HepG2 (cell line): ENCODE measurements around the gene ARHGAP10. TPM values are rescaled to one million over a fixed set of nuclear protein-coding genes. Genes with fewer than 3 reads are reported as not detected.

Experiments used
- ATAC-seq: fragments of 200-7000 bp; cut with Tn5 transposase; 3 replicates; pipeline ENCODE4 v1.9.1; 2020; ENCODE audit warnings: mild to moderate bottlenecking, moderate library complexity
- BruUV-seq: library from RNA; stranded (reverse); fragments of 400-500 nt; replicated peaks from 2 replicates; lab custom pipeline; 2021; lab: Mats Ljungman, UMichigan
- CTCF ChIA-PET: fragments of 300-600 bp; formaldehyde crosslinking; extraction: SDS; loops from one replicate; lab custom pipeline; 2021; ENCODE audit warnings: low total read pairs, inconsistent platforms, low intra/inter-chr PET ratio; lab: Yijun Ruan, JAX
- POLR2A ChIA-PET: fragments of 350-600 bp; sonication (Branson Sonifier 250); formaldehyde crosslinking; loops from one replicate; lab custom pipeline; 2020; ENCODE audit warnings: antibody characterized with exemption, inconsistent platforms; lab: Yijun Ruan, JAX
- DNase-seq: peaks from one replicate; pipeline ENCODE4 v3.0.0-alpha.2; 2015; ENCODE audit warnings: low spot score
- FAIRE-seq: peaks from 3 replicates; lab custom pipeline; 2011; peaks lifted over from hg19 to GRCh38; lab: Jason Lieb, UNC
- H2AFZ ChIP-seq: one replicate; pipeline ENCODE4 v1.6.1; 2011; ENCODE audit warnings: low read length, inconsistent platforms
- H3K27ac ChIP-seq: fragments of 300-600 bp; 3 replicates; pipeline ENCODE4 v1.8.0; 2011; ENCODE audit warnings: mixed run types, mild to moderate bottlenecking, mixed read lengths, low read length, inconsistent platforms; ENCODE audit not compliant: insufficient read depth; ENCODE audit errors: extremely low read length
- H3K27me3 ChIP-seq, 2 experiments: fragments of 200-600 bp in 1 of 2; 2 replicates in 1 of 2; 3 replicates in 1 of 2; pipeline versions ENCODE4 v1.6.0 to v1.8.0; 2011; ENCODE audit warnings: low read length in 2 of 2, mild to moderate bottlenecking in 2 of 2, moderate library complexity in 2 of 2, inconsistent platforms in 1 of 2; ENCODE audit not compliant: insufficient read depth in 2 of 2, control insufficient read depth in 1 of 2
- H3K36me3 ChIP-seq, 2 experiments: fragments of 200-600 bp in 1 of 2; replicated peaks in 1 of 2; 2 replicates in 1 of 2; 3 replicates in 1 of 2; pipeline versions ENCODE4 v1.5.1 to v1.8.0; 2011; ENCODE audit warnings: low read length in 2 of 2, inconsistent platforms in 1 of 2; ENCODE audit not compliant: insufficient read depth in 2 of 2, control insufficient read depth in 1 of 2
- H3K4me1 ChIP-seq: 2 replicates; pipeline ENCODE4 v1.5.1; 2012; ENCODE audit warnings: low read length, inconsistent platforms; ENCODE audit not compliant: insufficient read depth
- H3K4me2 ChIP-seq: 2 replicates; pipeline ENCODE4 v1.6.0; 2011; ENCODE audit warnings: low read depth, low read length, inconsistent platforms
- H3K4me3 ChIP-seq, 3 experiments: fragments of 200-600 bp in 1 of 3; sonication (generic), shearing (Covaris generic) in 1 of 3; replicated peaks in 1 of 3; 2 replicates each; pipeline ENCODE4 v1.5.1; 2011 to 2016; ENCODE audit warnings: low read length in 3 of 3, inconsistent platforms in 2 of 3, low read depth in 2 of 3, mild to moderate bottlenecking in 2 of 3, control low read depth in 1 of 3, mixed read lengths in 1 of 3; ENCODE audit not compliant: insufficient read depth in 1 of 3
- H3K79me2 ChIP-seq: one replicate; pipeline ENCODE4 v1.6.1; 2011; ENCODE audit warnings: low read length, inconsistent platforms; ENCODE audit not compliant: insufficient read depth
- H3K9ac ChIP-seq: 2 replicates; pipeline ENCODE4 v1.6.0; 2011; ENCODE audit warnings: mild to moderate bottlenecking, low read depth, low read length, inconsistent platforms; ENCODE audit not compliant: insufficient read depth
- H3K9me3 ChIP-seq: 2 replicates; pipeline ENCODE4 v1.5.1; 2012; ENCODE audit warnings: mild to moderate bottlenecking, low read length
- H4K20me1 ChIP-seq: 2 replicates; pipeline ENCODE4 v1.6.0; 2011; ENCODE audit warnings: inconsistent platforms, mild to moderate bottlenecking, low read length, moderate library complexity; ENCODE audit not compliant: insufficient read depth
- CHCHD3 ChIP-seq: sonication (generic); formaldehyde crosslinking; IDR thresholded peaks from 2 replicates; pipeline ENCODE4 v1.8.0; 2022; ENCODE audit warnings: mild to moderate bottlenecking, missing genetic modification reagents, moderate library complexity
- DPF2 ChIP-seq: sonication (generic); formaldehyde crosslinking; IDR thresholded peaks from 2 replicates; pipeline ENCODE4 v1.4.0; 2020; ENCODE audit warnings: mild to moderate bottlenecking, low read depth, missing genetic modification reagents, borderline replicate concordance
- FOSL1 ChIP-seq: sonication (generic); formaldehyde crosslinking; IDR thresholded peaks from 2 replicates; pipeline ENCODE4 v1.9.0; 2021; ENCODE audit warnings: missing genetic modification reagents, borderline replicate concordance
- MIXL1 ChIP-seq: IDR thresholded peaks from 2 replicates; pipeline ENCODE4 v1.6.1; 2016
- ZBTB1 ChIP-seq: sonication (generic); formaldehyde crosslinking; IDR thresholded peaks from 2 replicates; pipeline ENCODE4 v1.4.0; 2020; ENCODE audit warnings: missing genetic modification reagents, borderline replicate concordance
- ZFP36L2 ChIP-seq: sonication (generic); formaldehyde crosslinking; IDR thresholded peaks from 2 replicates; pipeline ENCODE4 v1.4.0; 2020; ENCODE audit warnings: missing genetic modification reagents
- ZMAT3 ChIP-seq: sonication (generic); formaldehyde crosslinking; conservative IDR thresholded peaks from 2 replicates; pipeline ENCODE4 v1.7.0; 2021; ENCODE audit warnings: missing genetic modification reagents
- ZNF317 ChIP-seq: sonication (generic); formaldehyde crosslinking; IDR thresholded peaks from 2 replicates; pipeline ENCODE4 v1.5.0; 2020; ENCODE audit warnings: mild to moderate bottlenecking, missing genetic modification reagents
- ZNF607 ChIP-seq: sonication (generic); formaldehyde crosslinking; IDR thresholded peaks from 2 replicates; pipeline ENCODE4 v1.5.1; 2020; ENCODE audit warnings: missing genetic modification reagents, mild to moderate bottlenecking, borderline replicate concordance
- ZNF644 ChIP-seq: IDR thresholded peaks from 2 replicates; pipeline ENCODE4 v1.6.1; 2016; ENCODE audit warnings: low read depth
- ZNF652 ChIP-seq: IDR thresholded peaks from 2 replicates; pipeline ENCODE4 v1.6.1; 2016; ENCODE audit warnings: low read depth, borderline replicate concordance
- ZNF7 ChIP-seq: IDR thresholded peaks from 2 replicates; pipeline ENCODE4 v1.6.1; 2016; ENCODE audit warnings: missing biosample characterization, missing genetic modification reagents
- ZNF724P ChIP-seq: sonication (generic); formaldehyde crosslinking; IDR thresholded peaks from 2 replicates; pipeline ENCODE4 v1.8.0; 2022; ENCODE audit warnings: missing genetic modification reagents, borderline replicate concordance
- WGBS: methylation state at CpG from one replicate; pipeline ENCODE4 v1.1.6; 2017; ENCODE audit warnings: low lambda C conversion rate; 5-methylcytosine and 5-hydroxymethylcytosine counted together
- in situ Hi-C: cut with HindIII; loops from 2 replicates; pipeline ENCODE4 v1.10.0; 2017; ENCODE audit warnings: low pct_unique_long_range_greater_than_20kb; ENCODE audit not compliant: extremely low pct_ligation_motif_present
- intact Hi-C: fragments of 100-400 bp; cut with micrococcal nuclease; formaldehyde crosslinking; loops from one replicate; pipeline ENCODE4 v1.10.0; 2022; ENCODE audit not compliant: unreplicated experiment
- polyA plus RNA-seq, 8 experiments: library from polyadenylated mRNA; depleted of rRNA in 3 of 8; stranded (reverse) in 7 of 8; unstranded in 1 of 8; fragments of >200 nt; fragmentation: Illumina TruSeq in 4 of 8; extraction: Trizol in 4 of 8; gene quantifications; 2 replicates each; pipeline versions ENCODE4 v1.2.1 to v1.2.3, GENCODE V29; 2011 to 2016; ENCODE audit warnings: low read depth in 4 of 8, missing spikeins in 1 of 8, mixed read lengths in 1 of 8; ENCODE audit not compliant: insufficient read depth in 1 of 8
- total RNA-seq, 5 experiments: library from RNA; depleted of rRNA; stranded (reverse); fragments of >200 nt; fragmentation: Illumina TruSeq; extraction: Trizol; gene quantifications; 2 replicates each; pipeline ENCODE4 v1.2.3, GENCODE V29; 2016; ENCODE audit warnings: low read depth in 1 of 5
- TF ChIP-seq, protein P1 (sequence below): sonication (generic); formaldehyde crosslinking; IDR thresholded peaks from 2 replicates; pipeline ENCODE4 v1.5.0; 2020; ENCODE audit warnings: missing genetic modification reagents
- TF ChIP-seq, protein P2 (sequence below): sonication (generic); formaldehyde crosslinking; IDR thresholded peaks from 2 replicates; pipeline ENCODE4 v1.4.0; 2020; ENCODE audit warnings: mild to moderate bottlenecking, missing genetic modification reagents

The ARHGAP10 gene
- total and polyA plus RNA-seq, 2 of the 13 experiments (the other 11 are each of a cell fraction or from before 2014, with no cell fraction given), result 0.45 to 1.6 TPM

DNA sequence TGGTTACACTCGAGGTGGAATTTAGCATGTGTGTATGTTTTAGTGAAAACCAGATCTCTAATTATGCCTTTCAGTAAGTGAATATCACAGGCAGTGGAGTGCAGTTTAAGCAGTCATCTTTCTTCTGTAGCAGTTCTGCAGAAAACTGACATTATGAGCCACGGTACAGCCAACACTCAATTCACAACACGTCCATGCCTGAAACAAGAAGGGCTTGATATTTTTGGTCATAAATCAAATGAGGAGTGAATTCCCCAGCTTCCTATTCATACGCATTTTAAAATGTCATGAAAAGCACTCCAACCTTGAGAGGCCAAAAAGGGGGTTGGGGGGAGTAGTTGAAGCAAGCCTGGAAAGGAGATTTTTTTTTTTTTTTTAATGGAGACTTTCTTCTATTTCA is 316.7 kb downstream of the ARHGAP10 start:
- no peaks in the 10 kb centered on the region for H3K9me3 ChIP-seq
- H3K4me1 ChIP-seq, result no peaks in the 10 kb centered on the region
- no peak for ATAC-seq
- WGBS, result 58% methylated on average over 4 of the region's 4 CpGs
- no peak overlapping the region for H3K27ac ChIP-seq
- DNase-seq, result no peak
- H3K27me3 ChIP-seq, result no peaks in the 10 kb centered on the region
- H4K20me1 ChIP-seq, result no peaks in the 10 kb centered on the region
- no peak overlapping the region for H3K4me2 ChIP-seq
- H3K9ac ChIP-seq, result no peak overlapping the region
- no TSS peak for BruUV-seq
- H3K36me3 ChIP-seq, result no peaks in the 10 kb centered on the region
- ChIA-PET POLR2A (no interaction called here), CTCF (no interaction called here)
- intact Hi-C loops, result loop anchor here (5.0 kb wide), 1 partner anchor 369 kb away; no protein-coding TSS in a partner anchor
- no peak overlapping the region for H3K4me3 ChIP-seq
- no peak for TF ChIP-seq ZNF317
- TF ChIP-seq ZFP36L2 (CRISPR knock-in tag), result no peak
- TF ChIP-seq CHCHD3 (CRISPR knock-in tag), result no peak
- no peak for TF ChIP-seq ZBTB1 (CRISPR knock-in tag)
- no peak for TF ChIP-seq ZNF724P (CRISPR knock-in tag)
- TF ChIP-seq, protein P1, sequence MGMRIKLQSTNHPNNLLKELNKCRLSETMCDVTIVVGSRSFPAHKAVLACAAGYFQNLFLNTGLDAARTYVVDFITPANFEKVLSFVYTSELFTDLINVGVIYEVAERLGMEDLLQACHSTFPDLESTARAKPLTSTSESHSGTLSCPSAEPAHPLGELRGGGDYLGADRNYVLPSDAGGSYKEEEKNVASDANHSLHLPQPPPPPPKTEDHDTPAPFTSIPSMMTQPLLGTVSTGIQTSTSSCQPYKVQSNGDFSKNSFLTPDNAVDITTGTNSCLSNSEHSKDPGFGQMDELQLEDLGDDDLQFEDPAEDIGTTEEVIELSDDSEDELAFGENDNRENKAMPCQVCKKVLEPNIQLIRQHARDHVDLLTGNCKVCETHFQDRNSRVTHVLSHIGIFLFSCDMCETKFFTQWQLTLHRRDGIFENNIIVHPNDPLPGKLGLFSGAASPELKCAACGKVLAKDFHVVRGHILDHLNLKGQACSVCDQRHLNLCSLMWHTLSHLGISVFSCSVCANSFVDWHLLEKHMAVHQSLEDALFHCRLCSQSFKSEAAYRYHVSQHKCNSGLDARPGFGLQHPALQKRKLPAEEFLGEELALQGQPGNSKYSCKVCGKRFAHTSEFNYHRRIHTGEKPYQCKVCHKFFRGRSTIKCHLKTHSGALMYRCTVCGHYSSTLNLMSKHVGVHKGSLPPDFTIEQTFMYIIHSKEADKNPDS, result no peak
- TF ChIP-seq ZNF607, result no peak
- TF ChIP-seq ZNF644 (CRISPR knock-in tag), result no peak
- TF ChIP-seq, protein P2, sequence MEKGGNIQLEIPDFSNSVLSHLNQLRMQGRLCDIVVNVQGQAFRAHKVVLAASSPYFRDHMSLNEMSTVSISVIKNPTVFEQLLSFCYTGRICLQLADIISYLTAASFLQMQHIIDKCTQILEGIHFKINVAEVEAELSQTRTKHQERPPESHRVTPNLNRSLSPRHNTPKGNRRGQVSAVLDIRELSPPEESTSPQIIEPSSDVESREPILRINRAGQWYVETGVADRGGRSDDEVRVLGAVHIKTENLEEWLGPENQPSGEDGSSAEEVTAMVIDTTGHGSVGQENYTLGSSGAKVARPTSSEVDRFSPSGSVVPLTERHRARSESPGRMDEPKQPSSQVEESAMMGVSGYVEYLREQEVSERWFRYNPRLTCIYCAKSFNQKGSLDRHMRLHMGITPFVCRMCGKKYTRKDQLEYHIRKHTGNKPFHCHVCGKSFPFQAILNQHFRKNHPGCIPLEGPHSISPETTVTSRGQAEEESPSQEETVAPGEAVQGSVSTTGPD (CRISPR knock-in tag), result no peak
- no peak for TF ChIP-seq DPF2 (CRISPR knock-in tag)
- TF ChIP-seq FOSL1 (CRISPR knock-in tag), result no peak
- TF ChIP-seq ZNF7, result no peak
- TF ChIP-seq ZNF652 (CRISPR knock-in tag), result no peak
- no peak for TF ChIP-seq ZMAT3 (CRISPR knock-in tag)
- no peak for TF ChIP-seq MIXL1 (CRISPR knock-in tag)
- no peak overlapping the region for H2AFZ ChIP-seq
- no peaks in the 10 kb centered on the region for H3K79me2 ChIP-seq
- no peak for FAIRE-seq
- in situ Hi-C loops, result no loop called here
